CD4-positive, alpha-beta T cell (primary cell): ENCODE data around the gene ELL2. TPM values are rescaled to one million over a fixed set of nuclear protein-coding genes. Genes with fewer than 3 reads are reported as not detected.

Experiments used
- ATAC-seq: fragments of 200-7000 bp; cut with Tn5 transposase; one replicate; pipeline ENCODE4 v1.10.0; 2022; ENCODE audit warnings: mild to moderate bottlenecking; ENCODE audit not compliant: poor library complexity
- CTCF ChIA-PET: fragments of 350-600 bp; sonication (Branson Sonifier 250); formaldehyde crosslinking; loops from one replicate; lab custom pipeline; 2021; ENCODE audit warnings: antibody characterized with exemption, inconsistent platforms; lab: Charles Lee
- POLR2A ChIA-PET: fragments of 350-600 bp; sonication (Branson Sonifier 250); formaldehyde crosslinking; loops from one replicate; lab custom pipeline; 2021; ENCODE audit warnings: antibody characterized with exemption, inconsistent platforms; lab: Charles Lee
- DNase-seq, 14 experiments: peaks; one replicate each; pipeline ENCODE4 v3.0.0-alpha.2; 2013 to 2020; ENCODE audit warnings: mixed read lengths in 2 of 14
- H3K27ac ChIP-seq, 2 donors: one replicate each; pipeline versions ENCODE4 v1.5.1 to v1.7.0; 2013; ENCODE audit warnings: low read length in 2 of 2, low read depth in 1 of 2, mild to moderate bottlenecking in 1 of 2
- H3K27me3 ChIP-seq, 2 experiments: 1 replicate in 1 of 2; 2 replicates in 1 of 2; pipeline versions ENCODE4 v1.6.1 to v1.7.0; 2013; ENCODE audit warnings: low read length in 2 of 2, control low read depth in 1 of 2, mild to moderate bottlenecking in 1 of 2, moderate library complexity in 1 of 2; ENCODE audit not compliant: insufficient read depth in 2 of 2, control insufficient read depth in 1 of 2
- H3K36me3 ChIP-seq: one replicate; pipeline ENCODE4 v1.6.1; 2013; ENCODE audit warnings: low read length, control low read depth; ENCODE audit not compliant: insufficient read depth
- H3K4me1 ChIP-seq: one replicate; pipeline ENCODE4 v1.6.1; 2013; ENCODE audit warnings: low read length, control low read depth; ENCODE audit not compliant: insufficient read depth
- H3K4me3 ChIP-seq: one replicate; pipeline ENCODE4 v1.5.1; 2013; ENCODE audit warnings: mild to moderate bottlenecking, low read length, moderate library complexity
- H3K9me3 ChIP-seq, 2 experiments: 1 replicate in 1 of 2; 2 replicates in 1 of 2; pipeline versions ENCODE4 v1.6.1 to v1.7.0; 2013; ENCODE audit warnings: low read length in 2 of 2, mild to moderate bottlenecking in 2 of 2, control low read depth in 1 of 2, moderate library complexity in 1 of 2; ENCODE audit not compliant: control insufficient read depth in 1 of 2, insufficient read depth in 1 of 2
- H3K27ac Mint-ChIP-seq: one replicate; pipeline ENCODE4 v1.8.0; 2020; ENCODE audit warnings: mixed read lengths
- H3K27me3 Mint-ChIP-seq: one replicate; pipeline ENCODE4 v1.8.0; 2021; ENCODE audit warnings: mixed read lengths
- H3K36me3 Mint-ChIP-seq: one replicate; pipeline ENCODE4 v1.8.0; 2021; ENCODE audit warnings: low read depth, mixed read lengths
- H3K4me1 Mint-ChIP-seq: one replicate; pipeline ENCODE4 v1.8.0; 2021; ENCODE audit warnings: low read depth, mixed read lengths
- H3K4me3 Mint-ChIP-seq: one replicate; pipeline ENCODE4 v1.8.0; 2020; ENCODE audit warnings: mild to moderate bottlenecking, mixed read lengths
- H3K9me3 Mint-ChIP-seq: one replicate; pipeline ENCODE4 v1.8.0; 2020; ENCODE audit warnings: mixed read lengths
- intact Hi-C, 2 experiments: fragments of 100-400 bp; cut with DNase I in 1 of 2; cut with micrococcal nuclease in 1 of 2; formaldehyde crosslinking; loops; one replicate each; pipeline versions ENCODE4 v1.15.1 to v1.9.0; 2023 to 2025; cut with DNase I, micrococcal nuclease
- total RNA-seq, 174 experiments: library from RNA in 2 of 174; stranded (reverse) in 2 of 174; gene quantifications; one replicate each; pipeline ENCODE4 v1.2.3 and lab custom pipeline; 2021 to 2026
- TF ChIP-seq, protein P1 (sequence below): fragments of 200-600 bp; IDR thresholded peaks from one replicate; pipeline ENCODE4 v1.8.0; 2022; ENCODE audit warnings: antibody characterized with exemption, mild to moderate bottlenecking

Gene ELL2
- total RNA-seq, 2 experiments from 2014 or later: 93.5 to 98.1 TPM

DNA sequence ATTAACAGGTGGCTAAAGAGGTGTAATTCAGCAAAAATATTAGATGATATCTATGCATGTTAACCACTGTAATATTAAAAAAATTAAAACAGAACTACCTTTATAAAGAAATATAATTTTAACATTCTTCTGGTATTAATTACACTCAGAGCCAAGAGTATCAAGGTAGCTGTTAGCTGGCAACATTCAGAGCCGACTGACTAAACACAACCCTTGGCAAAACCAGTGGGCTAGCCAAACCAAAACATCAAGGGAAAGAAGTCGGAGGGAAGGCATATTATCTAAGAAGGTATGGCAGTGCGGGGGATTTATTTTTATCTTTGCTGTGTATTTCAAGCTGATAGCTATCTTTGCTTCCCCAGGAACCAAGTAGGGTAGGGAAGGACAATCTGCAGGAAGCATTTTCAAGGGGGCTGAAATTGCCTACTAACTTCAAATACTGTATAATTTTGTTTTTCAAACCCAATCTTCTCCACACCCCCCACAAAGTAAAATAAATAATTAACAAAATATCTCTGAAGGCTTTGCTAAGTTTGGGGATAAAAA is 24.0 kb downstream of the ELL2 start:
- CTCF ChIA-PET: no interaction called here
- Mint-ChIP-seq H3K9me3 (no peaks in the 10 kb centered on the region), H3K4me1 (peaks cover 11% of the 10 kb centered on the region), H3K36me3 (peaks cover 6% of the 10 kb centered on the region), H3K27me3 (no peaks in the 10 kb centered on the region), H3K4me3 (no peak overlapping the region), H3K27ac (no peak overlapping the region)
- Histone ChIP-seq H3K36me3 (no peaks in the 10 kb centered on the region), H3K27me3 (no peaks in the 10 kb centered on the region), H3K27ac (no peak overlapping the region), H3K9me3 (no peaks in the 10 kb centered on the region), H3K4me3 (no peak overlapping the region), H3K4me1 (no peaks in the 10 kb centered on the region)
- intact Hi-C loops: no loop called here
- DNase-seq: no peak
- ATAC-seq: no peak
- TF ChIP-seq, protein P1, sequence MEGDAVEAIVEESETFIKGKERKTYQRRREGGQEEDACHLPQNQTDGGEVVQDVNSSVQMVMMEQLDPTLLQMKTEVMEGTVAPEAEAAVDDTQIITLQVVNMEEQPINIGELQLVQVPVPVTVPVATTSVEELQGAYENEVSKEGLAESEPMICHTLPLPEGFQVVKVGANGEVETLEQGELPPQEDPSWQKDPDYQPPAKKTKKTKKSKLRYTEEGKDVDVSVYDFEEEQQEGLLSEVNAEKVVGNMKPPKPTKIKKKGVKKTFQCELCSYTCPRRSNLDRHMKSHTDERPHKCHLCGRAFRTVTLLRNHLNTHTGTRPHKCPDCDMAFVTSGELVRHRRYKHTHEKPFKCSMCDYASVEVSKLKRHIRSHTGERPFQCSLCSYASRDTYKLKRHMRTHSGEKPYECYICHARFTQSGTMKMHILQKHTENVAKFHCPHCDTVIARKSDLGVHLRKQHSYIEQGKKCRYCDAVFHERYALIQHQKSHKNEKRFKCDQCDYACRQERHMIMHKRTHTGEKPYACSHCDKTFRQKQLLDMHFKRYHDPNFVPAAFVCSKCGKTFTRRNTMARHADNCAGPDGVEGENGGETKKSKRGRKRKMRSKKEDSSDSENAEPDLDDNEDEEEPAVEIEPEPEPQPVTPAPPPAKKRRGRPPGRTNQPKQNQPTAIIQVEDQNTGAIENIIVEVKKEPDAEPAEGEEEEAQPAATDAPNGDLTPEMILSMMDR: no peak
- POLR2A ChIA-PET: no interaction called here

DNA sequence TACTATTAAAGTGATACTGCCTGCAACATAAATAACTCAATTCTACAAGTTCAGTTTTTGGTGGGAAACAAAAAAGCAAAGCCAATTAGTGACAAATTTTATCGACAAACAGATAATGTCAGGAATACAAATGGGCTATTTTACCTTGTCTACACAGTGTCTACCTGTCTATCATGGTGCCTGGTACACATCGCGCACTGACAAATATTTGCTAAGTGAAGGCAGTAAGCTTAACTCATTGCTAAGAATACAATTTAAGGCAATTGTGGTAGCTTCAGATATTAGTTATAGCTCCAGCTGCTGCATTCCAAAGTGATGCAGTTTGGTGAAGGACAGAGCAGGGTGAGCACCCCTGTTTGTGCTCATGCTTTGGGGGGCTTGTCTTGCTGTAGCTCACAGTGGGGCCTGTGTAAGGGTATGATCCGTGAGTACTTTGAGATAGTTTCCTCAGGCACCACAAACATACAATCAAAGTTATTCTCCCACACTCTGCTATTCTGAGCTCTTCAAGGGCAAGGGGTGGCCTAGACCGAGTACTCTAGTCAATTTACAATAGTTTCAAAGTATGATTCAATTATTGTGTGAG is 24.7 kb downstream of the ELL2 start:
- ATAC-seq (peak; percentile 27), DNase-seq (no peak)
- Histone ChIP-seq H3K9me3 (no peaks in the 10 kb centered on the region), H3K36me3 (no peaks in the 10 kb centered on the region), H3K4me1 (no peaks in the 10 kb centered on the region), H3K27me3 (no peaks in the 10 kb centered on the region), H3K27ac (no peak overlapping the region), H3K4me3 (no peak overlapping the region)
- Mint-ChIP-seq H3K36me3 (peaks cover 6% of the 10 kb centered on the region), H3K4me3 (no peak overlapping the region), H3K4me1 (peaks cover 11% of the 10 kb centered on the region), H3K27ac (no peak overlapping the region), H3K27me3 (no peaks in the 10 kb centered on the region), H3K9me3 (no peaks in the 10 kb centered on the region)
- intact Hi-C loops: no loop called here
- ChIA-PET CTCF (no interaction called here), POLR2A (no interaction called here)
- TF ChIP-seq, protein P1: no peak

DNA sequence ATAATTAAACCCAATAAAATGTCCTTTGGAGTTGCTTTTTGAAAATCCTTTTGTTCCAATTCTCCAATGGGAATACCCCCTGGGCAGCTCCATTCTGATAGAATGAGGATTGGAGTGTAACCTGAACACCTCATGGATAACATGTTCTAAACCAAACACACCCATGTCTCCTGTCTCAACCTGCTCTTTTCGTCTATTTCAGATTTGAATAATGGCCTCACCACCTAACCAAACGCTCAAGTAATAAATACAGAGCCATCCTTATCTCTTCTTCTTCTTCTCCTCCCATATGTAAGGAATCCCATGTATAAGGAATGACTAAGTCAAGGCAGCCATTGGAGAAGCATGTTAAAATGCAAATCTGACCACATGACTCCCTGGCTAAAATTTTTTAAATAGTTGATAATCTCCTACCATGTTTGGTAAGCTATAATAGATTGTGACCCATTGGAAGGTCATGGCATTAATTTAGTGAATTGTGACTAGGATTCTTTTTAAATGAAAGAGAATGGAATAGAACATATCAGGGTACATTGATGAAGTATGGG is 26.0 kb downstream of the ELL2 start:
- H3K27ac ChIP-seq: no peak overlapping the region
- no peak for ATAC-seq
- CTCF ChIA-PET: no interaction called here
- Mint-ChIP-seq H3K4me1 (peaks cover 11% of the 10 kb centered on the region), H3K27ac (no peak overlapping the region), H3K36me3 (peaks cover 6% of the 10 kb centered on the region), H3K4me3 (no peak overlapping the region), H3K9me3 (no peaks in the 10 kb centered on the region), H3K27me3 (no peaks in the 10 kb centered on the region)
- DNase-seq: no peak
- no peak overlapping the region for H3K4me3 ChIP-seq
- TF ChIP-seq, protein P1: no peak
- H3K36me3 ChIP-seq: no peaks in the 10 kb centered on the region
- no peaks in the 10 kb centered on the region for H3K27me3 ChIP-seq
- no peaks in the 10 kb centered on the region for H3K9me3 ChIP-seq
- H3K4me1 ChIP-seq: no peaks in the 10 kb centered on the region
- POLR2A ChIA-PET: no interaction called here
- intact Hi-C loops: no loop called here
